Psoas muscle (tissue), 8 donors: ENCODE measurements around the gene BRDT. TPM values are rescaled to one million over a fixed set of nuclear protein-coding genes. Genes with fewer than 3 reads are reported as not detected.

Experiments
- ATAC-seq, 4 donors: fragments of 200-7000 bp; cut with Tn5 transposase; one replicate each; pipeline ENCODE4 v1.9.1; 2020; ENCODE audit warnings: moderate library complexity in 3 of 4, mild to moderate bottlenecking in 2 of 4
- DNase-seq, 2 donors: peaks; one replicate each; pipeline ENCODE4 v3.0.0-alpha.2; 2020
- H3K27ac ChIP-seq: fragments of 200-600 bp; one replicate; pipeline ENCODE4 v1.8.0; 2022
- H3K27me3 ChIP-seq, 3 donors: fragments of 200-600 bp in 1 of 3; one replicate each; pipeline versions ENCODE4 v1.6.1 to v1.8.0; 2013 to 2022; ENCODE audit warnings: low read length in 2 of 3, mild to moderate bottlenecking in 2 of 3, moderate library complexity in 1 of 3; ENCODE audit not compliant: insufficient read depth in 3 of 3
- H3K36me3 ChIP-seq, 2 donors: fragments of 200-600 bp in 1 of 2; one replicate each; pipeline versions ENCODE4 v1.6.1 to v1.8.0; 2013 to 2022; ENCODE audit warnings: low read depth in 1 of 2, mild to moderate bottlenecking in 1 of 2, moderate library complexity in 1 of 2; ENCODE audit not compliant: insufficient read depth in 1 of 2
- H3K4me1 ChIP-seq: fragments of 200-600 bp; one replicate; pipeline ENCODE4 v1.8.0; 2022
- H3K4me3 ChIP-seq: fragments of 200-600 bp; one replicate; pipeline ENCODE4 v1.8.0; 2022; ENCODE audit warnings: mild to moderate bottlenecking
- H3K9me3 ChIP-seq: fragments of 200-600 bp; one replicate; pipeline ENCODE4 v1.8.0; 2022
- CTCF ChIP-seq: fragments of 200-600 bp; IDR thresholded peaks from one replicate; pipeline ENCODE4 v1.8.0; 2022; ENCODE audit warnings: antibody characterized with exemption
- WGBS, 3 donors: extraction: QIAGEN DNeasy Blood & Tissue Kit; methylation state at CpG; one replicate each; pipeline versions ENCODE4 v1.1.6 to v1.1.7; 2013; 5-methylcytosine and 5-hydroxymethylcytosine counted together
- intact Hi-C, 2 donors: fragments of 100-400 bp; cut with DNase I; formaldehyde crosslinking; loops; one replicate each; pipeline versions ENCODE4 v1.11.0 to v1.14.2; 2022
- polyA plus RNA-seq, 3 donors: library from polyadenylated mRNA; stranded (reverse); fragments of 200-250 nt; gene quantifications; one replicate each; pipeline ENCODE4 v1.2.3, GENCODE V29; 2013
- total RNA-seq, 4 donors: library from RNA; stranded (reverse); fragmentation: NEBNext Ultra II Directional in 2 of 4; extraction: Animal tissue kit (Norgen Biotek cat#: 25700) in 2 of 4; gene quantifications; one replicate each; pipeline versions ENCODE4 v1.2.1 to v1.2.4, GENCODE V29; 2021 to 2023
- donor health status: healthy with polysubstance abuse.
- donor health status: DM: no; HTN: no; CAD: no; lungs with moderate emphysema.
- donor health status: Bipolar disorder and iron deficiency.
- donor health status: healthy.
- donor health status: DM: yes; HTN: yes; CAD: no.
- donor health status: DM: no; HTN: no; CAD: no.
- donor health status: DM: no; HTN: no; CAD: no.
- donor health status: DM: yes; HTN: yes; CAD: no.

BRDT gene
- total and polyA plus RNA-seq, 7 donors = not detected

GRCh38 chr1:91940496-91940895 lies 8.7 kb upstream of the BRDT start:
- no peak for TF ChIP-seq CTCF
- H3K4me1 ChIP-seq = no peaks in the 10 kb centered on the region
- H3K27me3 ChIP-seq = no peaks in the 10 kb centered on the region
- H3K9me3 ChIP-seq = no peaks in the 10 kb centered on the region
- H3K27ac ChIP-seq = no peak overlapping the region
- ATAC-seq (no peak), DNase-seq (no peak)
- intact Hi-C loops = no loop called here
- WGBS, 3 donors = 82 to 88% (median 86%) methylated on average over 3 of the region's 3 CpGs
- H3K4me3 ChIP-seq = no peak overlapping the region
- H3K36me3 ChIP-seq = no peaks in the 10 kb centered on the region

- intact Hi-C loops = no loop called here
- no peak for DNase-seq
- no peaks in the 10 kb centered on the region for H3K9me3 ChIP-seq
- ATAC-seq = no peak
- 91 to 95% (median 92%) methylated on average over 3 of the region's 3 CpGs for WGBS, 3 donors
- H3K27me3 ChIP-seq = peaks cover 0 to 2% (median 0%) of the 10 kb centered on the region in 3 donors
- no peaks in the 10 kb centered on the region for H3K4me1 ChIP-seq
- H3K4me3 ChIP-seq = no peak overlapping the region
- H3K36me3 ChIP-seq = no peaks in the 10 kb centered on the region
- no peak for TF ChIP-seq CTCF
- no peak overlapping the region for H3K27ac ChIP-seq
Measured at GRCh38 chr1:91944087-91944486, 5.1 kb upstream of the BRDT start.

DNA sequence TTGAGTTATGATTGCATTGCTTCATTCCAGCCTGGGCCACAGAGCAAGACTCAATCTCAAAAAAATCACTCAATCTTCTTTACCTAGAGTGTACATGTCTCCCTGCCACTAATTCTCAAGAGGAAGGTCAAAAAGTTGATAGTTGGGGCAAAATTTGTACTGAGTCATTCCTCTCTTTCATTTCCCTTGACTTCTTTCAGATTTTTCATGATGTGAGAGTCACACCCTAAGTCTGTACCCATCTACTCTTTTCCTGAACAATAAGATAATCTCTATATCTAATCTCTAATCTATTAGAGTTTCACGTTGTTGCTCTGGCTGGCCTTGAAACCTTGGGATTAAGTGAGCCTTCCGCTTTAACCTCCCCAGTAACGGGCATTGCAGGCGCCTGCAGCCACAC lies 1.1 kb upstream of the BRDT start:
- Histone ChIP-seq H3K27ac (no peak overlapping the region), H3K36me3 (no peaks in the 10 kb centered on the region), H3K4me3 (no peak overlapping the region), H3K4me1 (no peaks in the 10 kb centered on the region), H3K9me3 (no peaks in the 10 kb centered on the region), H3K27me3 (peaks cover 0 to 3% (median 0%) of the 10 kb centered on the region in 3 donors)
- 29 to 58% (median 35%) methylated on average over 4 of the region's 4 CpGs for WGBS, 3 donors
- no peak for TF ChIP-seq CTCF
- no peak for DNase-seq
- ATAC-seq = no peak
- intact Hi-C loops = no loop called here

GRCh38 chr1:91948501-91949355 lies 473 bp upstream of the BRDT start:
- 51 to 57% (median 53%) methylated on average over 29 of the region's 29 CpGs for WGBS, 3 donors
- H3K4me3 ChIP-seq = no peak overlapping the region

More at GRCh38 chr1:91948501-91949355, 473 bp upstream of the BRDT start:
- Histone ChIP-seq H3K4me1 (no peaks in the 10 kb centered on the region), H3K27me3 (peaks cover 0 to 3% (median 0%) of the 10 kb centered on the region in 3 donors), H3K27ac (no peak overlapping the region), H3K9me3 (no peaks in the 10 kb centered on the region), H3K36me3 (no peaks in the 10 kb centered on the region)
- DNase-seq = no peak
- no peak for TF ChIP-seq CTCF
- ATAC-seq = no peak
- intact Hi-C loops = no loop called here
